GM04504 (cell line): ENCODE measurements around the gene LCMT1.
A peak's percentile ranks its signal among the peaks of the same experiment; 100 is the strongest.
"Not testable (repeated sequence)": the region's sequence is repeated elsewhere in the genome, so short reads cannot be mapped to it uniquely, and the experiment has no call there.

Experiments
- DNase-seq: peaks from one replicate; pipeline ENCODE4 v3.0.0-alpha.2; 2012; ENCODE audit warnings: low read depth

LCMT1 gene

DNA sequence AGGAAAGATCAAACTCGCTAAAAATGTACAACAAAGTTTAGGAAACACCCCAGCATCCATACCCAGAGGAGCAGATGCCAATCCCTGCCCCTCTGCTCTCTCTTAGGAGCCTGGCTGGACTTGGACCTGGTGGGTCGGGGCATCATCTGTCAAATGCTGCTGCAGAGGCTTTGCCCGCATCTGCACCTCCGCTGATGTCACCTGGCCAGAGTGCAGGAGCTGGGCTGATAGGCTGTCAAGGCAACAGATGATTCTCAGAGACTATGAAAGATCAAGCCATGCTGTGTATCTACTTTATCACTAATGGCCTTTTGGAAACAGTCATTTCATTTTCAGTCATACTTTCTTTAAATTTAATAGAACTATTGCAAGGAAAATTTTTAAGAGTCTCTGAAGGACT, 15.9 kb upstream of the LCMT1 start:
- no peak for DNase-seq

DNA sequence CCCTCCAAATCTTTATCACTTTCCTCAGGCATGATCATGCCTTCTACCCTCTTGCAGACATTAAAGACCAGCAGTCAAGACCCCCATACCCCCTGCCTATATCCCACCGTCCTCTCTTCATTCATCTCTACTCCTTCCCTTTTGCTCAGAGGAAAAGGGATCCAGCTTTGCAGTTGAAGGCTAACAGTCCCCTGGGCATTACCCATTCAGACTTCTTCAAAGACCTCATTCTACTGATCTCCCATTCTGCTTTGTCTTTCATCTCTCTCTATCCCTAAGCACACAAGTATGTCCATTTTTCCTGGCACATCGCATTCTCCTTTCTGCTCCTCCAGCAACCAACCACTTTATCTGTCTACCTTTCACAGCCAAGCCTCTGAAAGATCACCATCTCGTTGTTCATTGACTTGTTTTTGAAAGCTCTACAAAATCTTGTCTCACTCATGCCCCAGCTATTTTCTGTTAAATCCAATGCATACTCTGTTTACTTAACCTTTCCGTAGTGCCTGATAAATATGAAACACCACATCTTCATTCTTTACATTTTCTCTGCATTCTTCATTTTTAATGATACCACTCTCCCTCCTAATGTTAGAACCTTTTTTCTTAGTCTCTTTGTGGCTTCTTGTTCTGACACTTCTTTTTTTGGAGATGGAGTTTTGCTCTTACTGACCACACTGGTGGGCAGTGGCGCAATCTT, 14.1 kb upstream of the LCMT1 start:
- DNase-seq, result no peak

DNA sequence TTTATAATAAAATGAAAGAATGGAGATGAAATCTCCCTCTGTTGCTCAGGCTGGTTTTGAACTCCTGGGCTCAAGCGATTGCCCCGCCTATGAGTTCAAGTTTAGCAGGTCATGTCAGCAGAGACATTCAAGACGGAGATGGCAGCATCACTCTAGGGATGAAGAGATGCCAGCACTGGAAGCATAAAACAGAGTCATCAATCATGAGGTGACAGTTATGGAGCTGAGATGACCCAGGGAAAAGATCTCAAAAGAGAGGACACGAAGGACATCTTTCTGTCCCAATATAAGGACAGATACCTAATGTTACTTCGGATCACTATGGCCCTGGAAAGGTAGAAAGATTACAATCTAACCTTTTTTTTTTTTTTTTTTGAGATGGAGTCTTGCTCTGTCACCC, 11.0 kb upstream of the LCMT1 start:
- no peak for DNase-seq

DNA sequence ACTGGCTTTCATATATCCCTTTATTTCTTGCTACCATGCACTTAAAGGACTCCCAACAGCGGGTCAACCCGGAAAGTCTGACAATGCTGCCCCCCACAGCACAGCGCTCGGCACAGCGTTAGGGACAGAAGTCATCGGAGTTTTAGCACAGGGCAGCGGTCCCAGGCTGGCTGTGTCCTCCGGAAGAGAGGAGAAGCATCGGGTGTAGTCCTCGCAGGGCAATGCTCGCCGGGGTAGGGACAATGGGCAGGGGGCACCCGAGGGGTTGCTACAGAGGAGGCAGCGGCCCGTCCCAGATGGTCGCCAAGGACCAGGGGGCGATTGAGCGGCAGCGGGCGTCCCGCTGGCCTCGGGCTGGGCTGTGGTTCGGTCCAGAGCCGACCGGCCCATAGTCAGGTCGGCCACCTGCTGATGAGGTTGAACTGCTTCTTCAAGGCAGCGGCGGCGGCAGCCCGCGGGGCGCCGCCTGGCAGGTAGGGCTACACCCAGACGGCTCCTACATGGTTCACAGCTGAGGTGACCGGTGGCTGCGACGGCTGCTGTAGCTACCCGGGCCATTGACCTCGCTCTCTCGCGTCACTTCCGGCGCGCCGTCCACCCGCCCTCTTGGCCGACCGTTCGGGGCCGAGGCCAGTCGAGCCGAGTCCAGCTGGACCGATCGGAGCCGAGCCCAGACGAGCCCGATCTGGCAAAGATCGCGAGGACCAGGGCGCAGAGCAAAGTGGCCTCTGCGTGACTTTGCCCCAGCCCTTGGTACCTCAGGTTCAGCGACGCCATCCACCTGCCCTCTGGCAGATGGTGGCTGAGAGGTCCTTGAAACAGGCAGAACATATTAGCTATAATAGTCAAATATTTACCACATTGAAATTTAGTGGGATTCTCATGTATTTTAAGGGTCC, 4.7 kb upstream of the LCMT1 start:
- peak; percentile 75 for DNase-seq

DNA sequence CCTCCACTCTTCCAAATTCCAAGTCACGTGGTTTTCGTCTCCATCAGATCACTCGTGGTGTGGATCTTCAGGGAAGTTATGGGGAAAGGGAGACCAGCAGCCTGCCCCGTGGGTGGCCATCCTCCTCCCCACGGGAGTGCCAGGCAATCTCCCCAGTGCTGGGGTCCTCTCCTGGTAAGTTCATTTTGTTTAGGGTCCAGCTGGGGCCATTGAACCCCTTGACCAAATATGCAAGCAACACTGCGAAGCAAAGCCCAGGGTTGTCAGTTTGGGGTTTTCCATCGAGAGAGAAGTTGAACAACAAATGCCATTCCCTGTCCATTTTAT, 4.1 kb upstream of the LCMT1 start:
- no peak for DNase-seq

DNA sequence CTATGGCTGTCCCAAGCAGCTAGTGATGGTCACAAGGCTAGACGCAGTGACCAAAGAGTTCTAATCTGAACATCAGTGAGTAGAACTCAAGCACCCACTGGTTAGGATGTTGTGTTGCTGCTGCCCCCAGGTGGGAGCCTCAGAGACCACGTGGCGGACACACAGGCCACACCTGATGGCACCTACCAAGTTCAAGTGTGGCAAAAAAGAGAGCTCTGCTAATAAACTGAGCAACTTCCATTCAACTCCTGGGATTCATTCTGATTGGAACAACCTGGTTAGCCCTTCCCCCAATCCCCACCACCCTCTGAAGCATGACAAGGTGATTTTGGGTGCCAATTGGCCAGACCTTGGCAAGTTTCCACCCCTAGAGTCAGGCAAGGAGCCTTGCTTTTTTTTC, 3.5 kb upstream of the LCMT1 start:
- DNase-seq, result no peak

DNA sequence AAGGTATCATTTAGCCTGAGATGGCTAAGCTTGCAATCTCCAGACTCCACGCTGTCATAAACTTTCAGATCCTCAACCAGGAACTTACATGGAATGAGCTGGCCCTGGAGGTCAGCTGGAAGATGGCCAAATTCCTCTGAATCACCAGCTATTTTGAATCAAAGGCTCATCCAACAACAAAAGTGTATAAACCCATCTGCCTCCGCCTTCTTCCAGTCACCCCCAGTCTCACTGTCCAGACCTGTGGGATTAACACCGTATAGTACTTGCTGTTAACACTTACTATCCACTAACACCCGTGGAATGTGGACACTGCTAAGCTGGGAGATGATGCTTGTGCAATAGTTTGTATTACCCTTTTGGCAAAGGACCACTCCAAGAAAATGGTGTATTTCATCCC, 1.9 kb upstream of the LCMT1 start:
- peak; percentile 91 for DNase-seq

DNA sequence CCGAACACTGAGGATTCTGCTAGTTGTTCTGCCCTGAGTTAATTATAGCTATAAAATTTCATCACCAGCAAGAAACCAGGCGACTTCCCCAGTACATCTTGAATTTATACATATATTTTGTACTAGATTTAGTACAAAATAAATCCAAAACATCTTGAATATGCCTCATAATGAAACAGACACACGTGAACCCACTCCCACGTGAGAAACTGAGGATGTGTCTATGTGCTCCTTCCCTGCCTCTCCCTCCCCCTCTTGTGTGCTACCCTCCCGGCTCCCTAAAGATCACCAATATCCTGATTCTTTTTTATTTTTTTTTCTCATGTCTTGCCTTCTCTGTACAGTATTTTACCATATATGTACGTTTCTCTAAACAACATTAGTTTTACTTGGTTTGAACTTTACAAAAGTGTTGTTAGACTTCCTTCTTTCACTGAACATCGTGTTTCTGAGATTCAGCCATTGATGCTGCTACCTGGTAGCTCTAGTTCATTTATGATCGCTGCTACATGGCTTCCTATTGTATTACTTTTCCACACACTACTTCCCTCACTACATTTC, 1.1 kb upstream of the LCMT1 start:
- DNase-seq, result no peak

DNA sequence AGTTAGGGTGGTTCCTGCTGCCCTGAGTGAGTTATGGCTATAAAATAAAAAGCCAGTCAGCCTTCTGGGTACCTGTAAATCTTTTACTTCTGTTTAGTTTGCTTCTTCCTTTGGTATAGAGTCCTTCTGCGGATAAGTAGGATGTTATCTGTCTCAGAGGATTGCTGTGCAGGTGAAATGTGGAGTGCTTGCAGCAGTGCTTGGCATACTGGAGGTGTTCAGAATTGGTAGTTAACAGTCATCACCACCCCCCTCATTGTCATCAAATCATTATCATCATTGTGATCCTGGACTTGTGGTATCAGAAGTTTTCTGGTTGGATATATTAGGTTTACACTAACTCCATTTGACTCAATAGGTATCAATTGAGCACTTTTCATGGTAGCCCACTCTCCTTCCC, 2.6 kb downstream of the LCMT1 start:
- DNase-seq, result no peak

DNA sequence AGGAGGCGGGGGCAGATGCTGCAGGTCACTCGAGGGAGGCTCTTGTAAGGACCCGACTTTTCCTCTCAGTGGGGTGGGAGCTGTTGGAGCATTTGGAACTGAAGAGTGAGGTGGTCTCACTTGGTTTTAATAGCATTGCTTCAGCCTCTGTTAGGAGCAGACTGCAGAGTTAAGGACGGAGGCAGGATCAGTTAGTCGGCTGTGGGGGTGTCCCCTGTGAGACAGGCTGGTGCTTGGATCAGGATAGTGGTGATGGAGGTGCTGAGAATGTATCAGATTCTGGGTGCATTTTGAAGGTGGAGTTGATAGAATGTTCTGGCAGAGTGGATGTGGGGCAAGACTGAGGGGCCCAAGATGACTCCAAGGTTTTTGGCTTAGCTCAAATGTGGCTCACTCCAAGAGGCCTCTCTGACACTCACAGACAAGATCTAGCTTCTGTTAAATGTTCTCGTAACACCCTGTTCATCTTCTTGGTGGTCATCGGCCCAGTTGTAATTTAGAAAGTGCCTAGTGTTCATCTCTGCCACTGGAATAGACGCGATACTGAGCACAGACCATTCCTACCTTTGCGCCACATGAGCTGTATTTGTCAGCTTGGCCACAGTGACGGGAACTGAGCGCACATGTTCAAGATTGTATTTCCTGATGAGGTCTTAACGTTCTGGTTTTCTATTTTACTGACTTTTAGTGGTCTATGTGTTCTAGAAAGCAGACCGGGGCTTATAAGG, 7.5 kb downstream of the LCMT1 start:
- DNase-seq, result no peak

DNA sequence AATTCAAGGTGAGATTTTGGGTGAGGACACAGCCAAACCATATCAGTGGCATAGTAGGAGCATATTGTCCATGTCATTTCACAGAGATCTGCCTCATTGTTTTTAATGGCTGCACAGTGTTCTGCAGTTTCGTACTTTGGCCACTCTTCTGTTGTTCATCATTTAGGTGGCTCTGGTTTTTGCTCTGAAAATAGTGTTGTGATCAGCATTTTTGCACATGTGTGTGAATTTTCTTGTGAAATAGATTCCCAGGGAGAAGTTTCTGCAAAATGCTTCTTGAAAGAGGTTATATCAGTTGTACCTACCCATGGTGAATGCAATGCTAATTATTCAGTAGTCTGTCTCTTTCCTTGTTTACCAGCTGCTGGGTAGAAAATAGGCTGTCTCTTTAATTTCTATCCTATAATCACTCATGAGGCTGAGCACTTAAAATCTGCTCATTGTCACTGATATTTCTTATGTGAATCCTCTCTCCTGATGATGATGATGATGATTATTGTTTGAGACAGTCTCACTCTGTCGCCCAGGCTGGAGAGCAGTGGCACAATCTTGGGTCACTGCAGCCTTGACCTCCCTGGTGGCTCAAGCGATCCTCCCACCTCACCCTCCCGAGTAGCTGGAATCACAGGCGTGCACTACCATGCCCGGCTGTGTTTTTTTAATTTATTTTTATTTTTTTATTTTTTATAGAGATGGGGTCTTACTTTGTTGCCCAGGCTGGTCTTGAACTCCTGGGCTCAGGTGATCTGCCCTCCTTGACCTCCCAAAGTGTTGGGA, 10.5 kb downstream of the LCMT1 start:
- no peak for DNase-seq

DNA sequence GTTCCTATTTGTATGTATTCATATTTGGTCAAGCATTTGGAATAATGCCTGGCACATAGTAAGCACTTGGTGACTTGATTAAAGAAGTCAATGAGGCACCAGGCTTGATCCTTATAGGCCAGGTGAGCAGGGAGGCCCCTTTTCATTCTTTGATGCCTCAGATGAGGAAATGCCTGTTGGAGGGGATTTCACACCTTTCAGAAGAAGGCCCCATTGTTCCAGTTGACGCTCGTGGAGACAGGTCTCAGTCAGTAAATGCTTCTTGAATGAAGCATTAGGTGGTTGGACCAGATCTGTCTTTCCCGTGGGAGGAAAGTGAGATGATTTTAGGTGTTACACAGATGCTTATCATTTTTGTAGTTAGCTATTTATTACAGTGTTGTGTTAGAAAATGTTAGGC, 13.0 kb downstream of the LCMT1 start:
- DNase-seq, result no peak

DNA sequence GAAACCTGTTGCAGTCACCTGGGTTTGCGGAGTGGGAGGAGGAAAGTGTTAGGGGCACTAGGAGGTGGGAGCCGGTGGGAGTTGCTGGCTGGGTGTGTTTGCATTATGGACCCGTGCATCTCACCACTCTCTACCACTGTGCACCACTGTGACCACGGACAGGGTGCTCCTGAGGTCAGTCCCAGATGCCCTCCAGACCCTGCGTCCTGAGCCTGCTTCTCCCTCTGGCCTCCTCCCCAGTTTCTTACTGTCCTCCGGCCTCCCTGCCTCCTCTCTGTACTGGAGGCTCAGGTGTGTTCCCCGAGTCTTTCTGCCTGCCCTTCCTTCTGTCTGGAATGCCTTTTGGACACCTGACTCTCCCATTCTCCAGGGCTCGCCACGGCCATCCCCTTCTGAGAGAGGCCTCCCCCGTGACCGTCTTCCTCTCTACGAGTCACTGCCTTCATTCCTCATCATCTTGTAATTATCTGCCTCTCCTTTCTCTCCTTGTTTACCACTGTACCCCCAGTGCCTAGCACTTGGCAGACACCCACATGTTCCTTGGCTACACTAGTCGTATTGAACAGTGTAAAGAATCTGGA, 14.6 kb downstream of the LCMT1 start:
- not testable (repeated sequence) for DNase-seq

DNA sequence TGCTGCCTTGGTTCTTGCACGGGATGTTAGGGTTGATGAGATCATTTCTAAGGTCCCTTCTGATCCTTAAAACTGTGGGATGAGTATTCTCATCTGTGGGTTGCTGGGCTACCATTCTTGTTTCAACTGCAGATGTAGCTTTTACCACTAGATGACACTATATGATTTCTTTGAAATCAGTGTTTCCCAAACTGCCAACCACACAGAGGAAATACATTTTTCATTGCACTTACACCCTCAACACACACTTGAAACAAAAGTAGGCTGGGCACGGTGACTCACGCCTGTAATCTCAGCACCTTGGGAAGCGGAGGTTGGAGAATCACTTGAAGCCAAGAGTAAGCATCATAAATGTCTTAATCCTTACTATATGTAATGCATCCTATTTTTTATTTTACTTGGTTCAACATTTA, 15.3 kb downstream of the LCMT1 start:
- DNase-seq, result peak; percentile 56

DNA sequence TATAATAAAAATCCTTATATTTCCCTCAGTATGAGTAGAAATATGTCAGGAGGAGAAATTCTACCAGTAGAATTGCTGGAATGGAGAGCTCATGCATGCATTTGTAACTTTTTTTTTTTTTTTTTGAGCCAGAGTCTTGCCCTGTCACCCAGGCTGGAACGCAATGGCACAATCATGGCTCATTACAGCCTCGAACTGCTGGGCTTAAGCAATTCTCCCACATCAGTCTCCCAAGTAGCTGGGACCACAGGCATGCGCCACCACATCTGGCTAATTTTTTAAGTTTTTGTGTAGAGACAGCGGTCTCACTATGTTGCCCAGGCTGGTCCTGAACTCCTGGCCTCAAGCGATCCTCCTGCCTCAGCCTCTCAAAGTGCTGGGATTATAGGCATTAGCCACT, 21.2 kb downstream of the LCMT1 start:
- DNase-seq, result not testable (repeated sequence)

DNA sequence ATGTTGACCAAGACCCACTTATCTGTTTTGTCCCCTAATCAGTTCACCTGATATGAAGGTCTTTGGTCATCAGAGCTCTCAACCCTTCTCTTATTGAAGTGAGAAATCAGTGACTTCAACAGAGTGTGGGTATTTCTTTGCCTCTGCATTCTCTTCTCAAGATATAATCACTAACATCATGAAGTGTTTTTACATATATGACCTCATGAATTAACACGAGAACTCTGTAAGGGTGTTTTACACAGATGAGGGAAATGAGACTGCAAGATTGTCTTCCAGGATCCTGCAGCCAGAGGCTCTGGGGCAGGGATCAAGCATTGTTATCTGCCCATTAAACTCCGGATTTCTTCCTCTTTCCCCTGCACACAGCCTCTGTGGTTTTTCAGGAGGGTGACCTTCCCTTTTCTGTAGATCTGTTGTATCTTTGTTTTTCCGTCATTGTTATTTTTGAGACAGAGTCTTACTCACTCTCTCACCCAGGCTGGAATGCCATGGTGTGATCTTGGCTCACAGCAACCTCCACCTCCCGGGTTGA, 22.7 kb downstream of the LCMT1 start:
- no peak for DNase-seq

DNA sequence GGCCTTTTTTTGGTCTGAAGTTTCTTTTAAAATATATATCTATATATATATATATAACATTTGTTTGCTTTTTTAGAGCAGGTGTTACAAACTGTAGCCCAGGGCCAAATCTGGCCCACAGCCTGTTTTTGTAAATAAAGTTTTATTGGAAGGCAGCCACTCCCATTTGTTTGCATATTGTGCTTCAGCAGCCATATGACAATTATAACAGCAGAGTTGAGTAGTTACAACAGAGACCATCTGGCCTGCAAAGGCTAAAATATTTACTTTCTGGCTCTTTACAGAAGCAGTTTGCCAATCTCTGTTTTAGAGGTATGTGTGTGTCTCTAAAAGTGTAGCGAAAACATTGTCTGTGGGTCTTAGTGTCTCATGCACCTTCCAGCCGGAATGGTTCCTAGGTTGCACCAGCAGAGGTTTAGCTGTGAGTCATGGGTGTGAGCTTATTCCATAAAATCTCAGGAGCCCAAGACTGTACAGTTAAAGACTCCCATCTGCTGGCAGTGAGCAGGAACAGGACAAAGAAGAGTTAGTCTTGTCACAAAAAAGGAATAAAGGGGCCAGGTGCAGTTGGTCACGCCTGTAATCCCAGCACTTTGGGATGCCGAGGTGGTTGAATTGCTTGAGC, 23.8 kb downstream of the LCMT1 start:
- no peak for DNase-seq

DNA sequence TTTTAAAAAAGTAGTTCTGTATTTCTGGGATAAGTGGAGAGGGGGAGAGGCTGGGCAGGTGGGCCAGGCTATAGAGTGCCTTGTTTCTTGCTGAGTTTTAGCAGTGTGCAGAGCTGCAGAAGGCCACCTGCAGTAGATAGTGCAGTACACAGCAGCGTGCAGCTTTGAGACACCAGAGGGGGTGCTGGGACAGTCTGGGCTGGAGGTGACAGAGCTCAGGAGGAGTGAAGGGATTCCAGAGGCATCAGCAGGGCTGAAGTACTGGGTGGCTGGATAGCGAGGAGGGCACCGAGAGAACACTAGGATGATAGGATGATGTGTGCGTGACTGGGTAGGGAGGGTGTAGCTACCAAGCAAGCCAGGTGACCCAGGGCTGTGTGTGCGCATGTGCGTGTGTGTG, 26.6 kb downstream of the LCMT1 start:
- no peak for DNase-seq

DNA sequence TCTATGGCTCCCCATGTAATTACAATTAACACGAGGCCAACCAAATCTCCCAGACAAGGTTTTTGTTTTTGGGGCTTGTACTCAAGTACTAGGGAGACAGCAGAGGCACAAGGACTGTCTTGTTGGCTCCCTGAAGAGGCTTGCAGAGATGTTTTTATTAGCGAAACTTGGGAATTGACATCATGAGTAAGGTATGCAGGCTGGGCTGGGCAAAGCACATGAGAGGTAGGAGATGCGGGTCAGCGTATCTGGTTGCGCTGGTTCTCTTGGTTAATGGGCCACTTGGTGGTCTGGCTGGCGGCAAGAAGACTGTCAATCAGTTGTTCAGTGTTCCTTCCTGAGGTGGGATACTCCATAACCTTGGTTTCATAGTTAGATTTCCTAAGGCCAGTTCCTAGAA, 28.9 kb downstream of the LCMT1 start:
- no peak for DNase-seq

DNA sequence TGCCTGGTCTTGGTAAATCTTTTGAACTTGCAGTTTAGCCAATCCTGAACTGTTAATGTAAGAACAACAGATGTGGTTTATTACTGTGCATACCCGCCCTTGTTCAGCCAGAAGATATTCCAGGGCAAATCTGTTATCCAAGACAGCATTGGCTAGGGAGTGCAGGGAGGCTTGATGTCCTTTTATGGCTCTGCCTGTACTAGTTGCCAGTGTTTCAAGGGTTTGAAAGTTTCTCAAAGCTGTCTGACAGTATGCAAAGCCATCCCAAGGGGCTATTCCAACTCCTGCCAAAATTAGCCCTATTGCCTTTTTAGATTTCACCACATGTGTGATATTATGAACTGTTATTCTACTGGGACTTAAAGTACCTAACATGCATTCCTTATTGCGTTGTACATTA, 30.1 kb downstream of the LCMT1 start:
- DNase-seq, result no peak

DNA sequence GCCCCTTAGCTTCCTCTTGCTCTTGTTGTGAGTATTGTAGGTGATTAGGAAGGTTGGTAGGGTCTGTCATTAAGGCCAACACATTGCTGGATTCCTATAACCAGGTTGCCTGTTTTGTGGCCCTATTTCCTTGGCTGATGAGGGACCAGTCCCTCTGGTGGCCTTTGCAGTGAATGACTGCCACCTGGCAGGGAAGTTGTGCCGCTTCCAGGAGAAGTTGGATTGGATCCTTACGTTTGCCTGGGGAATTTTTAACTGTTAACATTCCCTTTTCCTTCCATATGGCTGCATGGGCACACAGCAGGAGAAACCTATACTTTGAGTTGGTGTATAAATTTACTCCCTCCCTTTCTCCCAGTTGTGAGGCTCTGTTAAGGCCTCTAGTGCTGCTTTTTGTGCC, 32.4 kb downstream of the LCMT1 start:
- no peak for DNase-seq
